DND-41 (cell line): ENCODE data around the gene TRIM14.

ENCODE experiments used
- ATAC-seq: fragments of 200-7000 bp; cut with Tn5 transposase; 3 replicates; pipeline ENCODE4 v1.9.1; 2021; ENCODE audit warnings: low read depth; ENCODE audit not compliant: insufficient read depth
- DNase-seq: peaks from one replicate; pipeline ENCODE4 v3.0.0-alpha.2; 2020
- H2AFZ ChIP-seq: 2 replicates; pipeline ENCODE4 v1.6.0; 2012; ENCODE audit warnings: low read depth, low read length
- H3K27ac ChIP-seq: 2 replicates; pipeline ENCODE4 v1.5.1; 2012; ENCODE audit warnings: low read length, inconsistent platforms
- H3K27me3 ChIP-seq: fragments of 200-600 bp; sonication (generic); 2 replicates; pipeline ENCODE4 v1.6.0; 2012; ENCODE audit warnings: low read length, mild to moderate bottlenecking, inconsistent platforms; ENCODE audit not compliant: insufficient read depth, poor library complexity
- H3K36me3 ChIP-seq: 2 replicates; pipeline ENCODE4 v1.5.1; 2012; ENCODE audit warnings: low read length, inconsistent platforms; ENCODE audit not compliant: insufficient read depth
- H3K4me1 ChIP-seq: 2 replicates; pipeline ENCODE4 v1.5.1; 2012; ENCODE audit warnings: mild to moderate bottlenecking, low read length; ENCODE audit not compliant: insufficient read depth
- H3K4me2 ChIP-seq: 2 replicates; pipeline ENCODE4 v1.6.0; 2012; ENCODE audit warnings: mild to moderate bottlenecking, moderate library complexity, low read length, inconsistent platforms; ENCODE audit not compliant: insufficient read depth
- H3K4me3 ChIP-seq, 2 experiments: fragments of 200-600 bp in 1 of 2; shearing (Covaris generic) in 1 of 2; 2 replicates each; pipeline ENCODE4 v1.5.1; 2012 to 2016; ENCODE audit warnings: inconsistent platforms in 2 of 2, low read length in 2 of 2, mild to moderate bottlenecking in 2 of 2, low read depth in 1 of 2, moderate library complexity in 1 of 2
- H3K79me2 ChIP-seq: 2 replicates; pipeline ENCODE4 v1.6.0; 2012; ENCODE audit warnings: low read length, inconsistent platforms; ENCODE audit not compliant: insufficient read depth
- H3K9ac ChIP-seq: 2 replicates; pipeline ENCODE4 v1.6.0; 2012; ENCODE audit warnings: low read depth, mild to moderate bottlenecking, inconsistent platforms, low read length, moderate library complexity
- H3K9me3 ChIP-seq: 2 replicates; pipeline ENCODE4 v1.5.1; 2012; ENCODE audit warnings: low read length, moderate library complexity, mild to moderate bottlenecking, inconsistent platforms; ENCODE audit not compliant: insufficient read depth, severe bottlenecking
- H4K20me1 ChIP-seq: 2 replicates; pipeline ENCODE4 v1.6.0; 2012; ENCODE audit warnings: low read length; ENCODE audit not compliant: insufficient read depth
- EZH2 ChIP-seq: IDR thresholded peaks from 3 replicates; pipeline ENCODE4 v1.6.1; 2012; ENCODE audit warnings: borderline replicate concordance, low read depth, mild to moderate bottlenecking, moderate library complexity, low read length, inconsistent platforms; ENCODE audit not compliant: severe bottlenecking
- TF ChIP-seq, protein P1 (sequence below): IDR thresholded peaks from 2 replicates; pipeline ENCODE4 v1.5.1; 2012; ENCODE audit warnings: borderline replicate concordance, low read length, moderate library complexity, mild to moderate bottlenecking; ENCODE audit not compliant: poor library complexity, severe bottlenecking; ENCODE audit errors: extremely low read depth

TRIM14 gene

GRCh38 chr9:98086461-98086860 lies 32.6 kb downstream of the TRIM14 start:
- Histone ChIP-seq H3K9me3 (no peaks in the 10 kb centered on the region), H2AFZ (no peak overlapping the region), H3K27me3 (no peaks in the 10 kb centered on the region), H3K4me1 (no peaks in the 10 kb centered on the region), H3K9ac (no peak overlapping the region), H4K20me1 (no peaks in the 10 kb centered on the region), H3K36me3 (peaks cover 66% of the 10 kb centered on the region), H3K4me3 (no peak overlapping the region), H3K27ac (no peak overlapping the region), H3K79me2 (no peaks in the 10 kb centered on the region), H3K4me2 (no peak overlapping the region)
- no peak for ATAC-seq
- TF ChIP-seq EZH2: no peak
- TF ChIP-seq, protein P1, sequence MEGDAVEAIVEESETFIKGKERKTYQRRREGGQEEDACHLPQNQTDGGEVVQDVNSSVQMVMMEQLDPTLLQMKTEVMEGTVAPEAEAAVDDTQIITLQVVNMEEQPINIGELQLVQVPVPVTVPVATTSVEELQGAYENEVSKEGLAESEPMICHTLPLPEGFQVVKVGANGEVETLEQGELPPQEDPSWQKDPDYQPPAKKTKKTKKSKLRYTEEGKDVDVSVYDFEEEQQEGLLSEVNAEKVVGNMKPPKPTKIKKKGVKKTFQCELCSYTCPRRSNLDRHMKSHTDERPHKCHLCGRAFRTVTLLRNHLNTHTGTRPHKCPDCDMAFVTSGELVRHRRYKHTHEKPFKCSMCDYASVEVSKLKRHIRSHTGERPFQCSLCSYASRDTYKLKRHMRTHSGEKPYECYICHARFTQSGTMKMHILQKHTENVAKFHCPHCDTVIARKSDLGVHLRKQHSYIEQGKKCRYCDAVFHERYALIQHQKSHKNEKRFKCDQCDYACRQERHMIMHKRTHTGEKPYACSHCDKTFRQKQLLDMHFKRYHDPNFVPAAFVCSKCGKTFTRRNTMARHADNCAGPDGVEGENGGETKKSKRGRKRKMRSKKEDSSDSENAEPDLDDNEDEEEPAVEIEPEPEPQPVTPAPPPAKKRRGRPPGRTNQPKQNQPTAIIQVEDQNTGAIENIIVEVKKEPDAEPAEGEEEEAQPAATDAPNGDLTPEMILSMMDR: no peak
- DNase-seq: no peak

DNA sequence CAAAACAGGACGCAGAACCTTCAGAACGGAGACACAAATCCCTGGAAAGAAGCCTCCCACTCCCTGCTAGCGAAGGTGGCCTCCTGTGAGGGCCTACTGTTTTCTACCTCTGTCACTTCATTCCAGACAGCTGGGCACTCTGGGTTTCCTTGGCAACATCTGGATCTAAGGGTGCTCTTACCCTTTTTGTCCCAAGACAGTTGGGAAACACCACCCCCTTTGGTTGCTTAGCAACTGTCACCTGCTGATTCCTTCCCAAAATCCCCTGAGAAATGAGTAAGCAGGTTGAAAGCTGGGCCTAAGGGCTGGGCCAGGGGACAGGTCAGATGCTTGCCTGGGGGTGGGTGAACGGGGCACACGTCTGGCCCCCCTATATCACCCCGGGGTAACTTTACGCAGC lies 33.1 kb downstream of the TRIM14 start:
- H3K27me3 ChIP-seq: no peaks in the 10 kb centered on the region
- DNase-seq (no peak), ATAC-seq (no peak)
- H3K79me2 ChIP-seq: no peaks in the 10 kb centered on the region
- H4K20me1 ChIP-seq: no peaks in the 10 kb centered on the region
- H3K9ac ChIP-seq: no peak overlapping the region
- H3K9me3 ChIP-seq: no peaks in the 10 kb centered on the region
- H3K27ac ChIP-seq: no peak overlapping the region; the same call in 1 of the 2 replicates
- H2AFZ ChIP-seq: no peak overlapping the region
- H3K36me3 ChIP-seq: peaks cover 69% of the 10 kb centered on the region
- H3K4me1 ChIP-seq: no peaks in the 10 kb centered on the region
- no peak overlapping the region for H3K4me2 ChIP-seq
- no peak overlapping the region for H3K4me3 ChIP-seq
- TF ChIP-seq, protein P1: no peak
- no peak for TF ChIP-seq EZH2

DNA sequence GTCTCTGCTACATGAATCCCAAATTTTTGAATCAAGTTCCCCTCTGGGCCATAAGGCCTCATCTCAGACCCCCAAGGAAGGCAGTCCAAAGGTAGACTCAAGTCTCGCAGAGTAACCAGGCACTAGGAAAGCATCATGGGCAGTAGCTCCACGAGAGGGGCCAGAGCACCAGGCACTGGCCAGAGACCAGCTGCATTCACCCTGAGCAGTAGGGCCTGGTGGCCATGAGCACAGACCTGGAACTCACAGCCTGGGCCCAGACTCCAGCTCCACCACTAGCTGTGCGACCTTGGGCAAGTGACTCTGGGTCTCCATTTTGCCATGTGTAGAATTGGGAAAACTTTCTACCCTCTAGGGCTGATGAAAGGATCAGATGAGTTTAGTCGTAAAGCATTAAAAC lies 34.0 kb downstream of the TRIM14 start:
- no peak for DNase-seq
- Histone ChIP-seq H3K9me3 (no peaks in the 10 kb centered on the region), H3K36me3 (peaks cover 74% of the 10 kb centered on the region), H2AFZ (no peak overlapping the region), H3K9ac (no peak overlapping the region), H3K4me1 (no peaks in the 10 kb centered on the region), H4K20me1 (no peaks in the 10 kb centered on the region), H3K4me3 (no peak overlapping the region), H3K4me2 (no peak overlapping the region), H3K27ac (0 out of 2 replicates have a peak overlapping the region, but pooled peaks have one; percentile 33), H3K27me3 (no peaks in the 10 kb centered on the region), H3K79me2 (no peaks in the 10 kb centered on the region)
- no peak for TF ChIP-seq EZH2
- TF ChIP-seq, protein P1: no peak
- no peak for ATAC-seq

DNA sequence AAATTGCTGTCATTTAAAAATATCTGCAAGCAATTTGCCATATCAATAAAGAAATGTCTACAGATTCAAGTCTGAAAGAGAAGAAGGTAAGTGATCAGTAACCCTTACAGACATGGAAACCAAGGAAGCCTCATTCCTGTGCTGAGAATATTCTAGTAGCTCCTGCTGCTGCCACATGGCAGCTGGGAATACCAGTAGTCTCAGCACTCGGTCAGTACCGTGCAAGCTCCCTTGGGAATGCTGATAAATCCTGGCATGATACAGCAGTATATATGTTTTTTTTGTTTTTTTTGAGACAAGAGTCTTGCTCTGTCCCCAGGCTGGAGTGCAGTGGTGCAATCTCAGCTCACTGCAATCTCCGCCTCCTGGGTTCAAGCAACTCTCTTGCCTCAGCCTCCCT lies 34.6 kb downstream of the TRIM14 start:
- DNase-seq: no peak
- H3K27me3 ChIP-seq: no peaks in the 10 kb centered on the region
- H3K9me3 ChIP-seq: no peaks in the 10 kb centered on the region
- H3K4me3 ChIP-seq: no peak overlapping the region
- ATAC-seq: no peak
- no peaks in the 10 kb centered on the region for H3K4me1 ChIP-seq
- no peaks in the 10 kb centered on the region for H3K79me2 ChIP-seq
- H3K36me3 ChIP-seq: peaks cover 79% of the 10 kb centered on the region
- H3K9ac ChIP-seq: no peak overlapping the region
- no peak overlapping the region for H3K4me2 ChIP-seq
- H2AFZ ChIP-seq: no peak overlapping the region
- TF ChIP-seq, protein P1: no peak
- no peak for TF ChIP-seq EZH2
- H3K27ac ChIP-seq: no peak overlapping the region
- no peaks in the 10 kb centered on the region for H4K20me1 ChIP-seq
